ENCODE measurements around the gene UCN3.
A peak's percentile ranks its signal among the peaks of the same experiment; 100 is the strongest.
"Not testable (repeated sequence)": the region's sequence is repeated elsewhere in the genome, so short reads cannot be mapped to it uniquely, and the experiment has no call there.

UCN3 gene

DNA sequence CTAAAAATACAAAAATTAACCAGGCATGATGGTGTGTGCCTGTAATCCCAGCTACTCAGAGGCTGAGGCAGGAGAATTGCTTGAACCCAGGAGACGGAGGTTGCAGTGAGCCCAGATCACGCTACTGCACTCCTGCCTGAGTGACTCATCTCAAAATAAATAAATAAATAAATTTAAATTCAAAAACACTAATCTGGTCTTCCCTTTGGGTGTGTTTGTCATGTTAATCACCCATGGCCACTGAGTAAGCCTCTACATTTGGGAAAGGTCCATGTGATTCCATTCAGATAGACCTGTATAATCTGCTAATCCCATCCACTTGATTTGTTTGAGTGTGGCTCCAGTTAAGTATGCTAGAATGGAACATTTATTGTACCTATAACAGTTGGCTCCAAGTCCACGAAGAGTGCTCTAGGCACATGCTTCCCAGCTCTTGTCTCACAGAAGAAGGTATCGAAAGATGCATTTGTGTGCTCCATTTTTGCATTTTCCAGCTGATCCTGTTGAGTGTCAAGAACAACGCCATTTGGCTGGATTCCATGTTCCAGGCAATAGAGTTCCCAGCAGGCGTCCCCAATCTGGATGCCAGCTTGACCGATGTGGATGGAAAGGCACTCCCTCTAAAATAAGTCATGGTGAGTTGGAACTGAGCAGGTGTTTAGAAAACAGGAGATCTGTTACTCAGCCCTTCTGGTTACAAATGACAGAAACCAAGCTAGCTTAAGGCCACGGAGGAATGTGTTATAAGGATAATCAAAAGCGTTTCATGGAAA, 35.9 kb downstream of the UCN3 start:
- TF ChIP-seq, protein P1, sequence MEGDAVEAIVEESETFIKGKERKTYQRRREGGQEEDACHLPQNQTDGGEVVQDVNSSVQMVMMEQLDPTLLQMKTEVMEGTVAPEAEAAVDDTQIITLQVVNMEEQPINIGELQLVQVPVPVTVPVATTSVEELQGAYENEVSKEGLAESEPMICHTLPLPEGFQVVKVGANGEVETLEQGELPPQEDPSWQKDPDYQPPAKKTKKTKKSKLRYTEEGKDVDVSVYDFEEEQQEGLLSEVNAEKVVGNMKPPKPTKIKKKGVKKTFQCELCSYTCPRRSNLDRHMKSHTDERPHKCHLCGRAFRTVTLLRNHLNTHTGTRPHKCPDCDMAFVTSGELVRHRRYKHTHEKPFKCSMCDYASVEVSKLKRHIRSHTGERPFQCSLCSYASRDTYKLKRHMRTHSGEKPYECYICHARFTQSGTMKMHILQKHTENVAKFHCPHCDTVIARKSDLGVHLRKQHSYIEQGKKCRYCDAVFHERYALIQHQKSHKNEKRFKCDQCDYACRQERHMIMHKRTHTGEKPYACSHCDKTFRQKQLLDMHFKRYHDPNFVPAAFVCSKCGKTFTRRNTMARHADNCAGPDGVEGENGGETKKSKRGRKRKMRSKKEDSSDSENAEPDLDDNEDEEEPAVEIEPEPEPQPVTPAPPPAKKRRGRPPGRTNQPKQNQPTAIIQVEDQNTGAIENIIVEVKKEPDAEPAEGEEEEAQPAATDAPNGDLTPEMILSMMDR (IDR thresholded peaks at IDR 0.05; ENCODE audit: poor library complexity, severe bottlenecking) = no peak
- Histone ChIP-seq H3K4me3 (ENCODE audit: severe bottlenecking) (no peak overlapping the region), H3K4me1 (ENCODE audit: insufficient read depth, poor library complexity, severe bottlenecking) (peaks cover 8% of the 10 kb centered on the region), H3K9me3 (ENCODE audit: severe bottlenecking) (no peaks in the 10 kb centered on the region), H3K27ac (ENCODE audit: poor library complexity, severe bottlenecking) (no peak overlapping the region), H3K36me3 (ENCODE audit: low read depth) (no peaks in the 10 kb centered on the region), H3K27me3 (ENCODE audit: insufficient read depth, poor library complexity, severe bottlenecking) (no peaks in the 10 kb centered on the region)
- DNase-seq (ENCODE audit: low spot score) (no peak), ATAC-seq (ENCODE audit: low read depth) (no peak)

DNA sequence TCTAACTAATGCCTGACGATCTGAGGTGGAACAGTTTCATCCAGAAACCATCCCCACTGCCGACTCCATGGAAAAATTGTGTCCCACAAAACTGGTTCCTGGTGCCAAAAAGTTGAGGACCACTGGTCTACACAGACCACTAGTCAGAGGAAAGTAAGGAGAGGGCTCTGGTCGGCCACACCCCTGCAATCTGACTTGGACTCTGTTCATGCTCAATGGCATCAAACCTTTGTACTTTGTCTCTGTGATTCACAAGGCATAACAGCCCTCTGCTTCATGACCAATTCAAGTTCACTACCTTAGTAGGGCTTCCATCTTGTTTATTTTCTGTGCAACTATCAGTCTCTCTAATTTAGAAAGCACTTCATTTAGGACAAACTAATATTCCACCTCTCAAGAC, 38.0 kb downstream of the UCN3 start:
- ATAC-seq (ENCODE audit: low read depth) (no peak), DNase-seq (ENCODE audit: low spot score) (no peak)
- TF ChIP-seq, protein P1 (IDR thresholded peaks at IDR 0.05; ENCODE audit: poor library complexity, severe bottlenecking) = no peak
- H3K4me3 ChIP-seq (ENCODE audit: severe bottlenecking) = no peak overlapping the region
- H3K4me1 ChIP-seq (ENCODE audit: insufficient read depth, poor library complexity, severe bottlenecking) = peaks cover 8% of the 10 kb centered on the region
- no peak overlapping the region for H3K27ac ChIP-seq (ENCODE audit: poor library complexity, severe bottlenecking)
- H3K27me3 ChIP-seq (ENCODE audit: insufficient read depth, poor library complexity, severe bottlenecking) = no peaks in the 10 kb centered on the region
- no peaks in the 10 kb centered on the region for H3K36me3 ChIP-seq (ENCODE audit: low read depth)
- H3K9me3 ChIP-seq (ENCODE audit: severe bottlenecking) = peaks cover 8% of the 10 kb centered on the region

DNA sequence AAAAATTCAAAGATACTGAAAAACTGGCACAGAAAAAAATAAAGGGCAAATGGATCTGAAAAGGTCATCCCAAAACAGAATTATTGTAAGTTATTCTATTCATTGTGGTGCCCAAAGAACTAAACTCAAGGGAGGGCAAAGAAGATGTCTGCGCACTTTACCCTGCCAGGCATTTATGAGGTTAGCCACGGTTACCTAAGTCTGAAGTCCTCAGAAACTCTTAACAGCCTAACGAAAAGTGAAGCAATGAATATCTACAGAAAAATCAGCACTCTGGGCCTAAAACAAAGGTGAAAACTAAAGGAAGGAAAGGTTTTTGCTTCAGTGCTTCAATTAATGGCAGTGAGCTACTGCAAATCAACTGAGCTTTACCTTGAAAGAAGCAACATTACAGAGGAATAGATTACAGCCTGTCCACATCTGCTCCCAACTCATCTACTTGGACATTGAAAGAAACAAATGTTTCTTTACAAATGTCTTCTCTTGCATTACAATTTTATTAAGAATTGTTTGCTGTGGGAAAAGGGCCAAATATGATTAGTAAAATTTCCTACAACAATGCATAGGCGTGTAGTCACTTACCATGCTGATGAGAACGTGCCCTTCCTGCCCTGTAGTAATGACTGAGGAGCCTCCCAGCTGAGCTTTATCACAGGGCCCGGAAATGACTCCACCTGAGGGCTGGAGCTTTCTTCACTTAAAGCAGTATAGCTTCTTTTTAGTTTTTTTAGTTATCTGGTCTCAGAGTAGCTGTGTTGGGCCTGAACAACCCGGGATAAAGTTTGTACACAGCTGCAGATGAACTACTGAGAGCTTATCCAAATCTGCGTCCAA, 39.7 kb downstream of the UCN3 start, which contains the start of gene TUBAL3:
Gene TUBAL3, minus strand, starts transcription at position 621 of the 834 bp plus-strand sequence. Its CDS starts 36 bp downstream, at position 585.
- Histone ChIP-seq H3K27ac (ENCODE audit: poor library complexity, severe bottlenecking) (peak within 1 kb of the TSS; percentile 19), H3K36me3 (ENCODE audit: low read depth) (no peaks in the 10 kb centered on the region), H3K9me3 (ENCODE audit: severe bottlenecking) (peaks cover 8% of the 10 kb centered on the region), H3K27me3 (ENCODE audit: insufficient read depth, poor library complexity, severe bottlenecking) (no peaks in the 10 kb centered on the region), H3K4me1 (ENCODE audit: insufficient read depth, poor library complexity, severe bottlenecking) (peaks cover 8% of the 10 kb centered on the region), H3K4me3 (ENCODE audit: severe bottlenecking) (no peak within 1 kb of the TSS)
- ATAC-seq (ENCODE audit: low read depth) = peak; percentile 81
- TF ChIP-seq, protein P1 (IDR thresholded peaks at IDR 0.05; ENCODE audit: poor library complexity, severe bottlenecking) = no peak
- DNase-seq (ENCODE audit: low spot score) = no peak

DNA sequence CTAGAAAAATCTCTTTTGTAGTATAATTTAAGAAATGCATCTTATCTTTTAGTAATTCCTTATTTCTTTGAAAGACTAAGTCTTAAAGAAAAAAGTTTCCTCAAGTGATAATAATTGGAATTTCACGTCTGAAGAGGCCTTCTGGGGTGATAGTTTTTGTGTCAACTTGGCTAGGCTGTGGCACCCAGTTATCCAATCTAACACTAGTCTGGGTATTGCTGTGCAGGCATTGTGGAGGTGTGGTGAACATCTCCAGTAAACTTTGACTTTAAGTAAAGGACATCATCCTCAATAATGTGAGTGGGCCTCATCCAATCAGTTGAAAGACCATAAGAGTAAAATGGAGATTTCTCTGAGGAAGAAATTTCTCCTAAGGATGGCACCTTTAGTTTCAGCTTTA, 42.2 kb downstream of the UCN3 start:
- DNase-seq (ENCODE audit: low spot score) (no peak), ATAC-seq (ENCODE audit: low read depth) (no peak)
- TF ChIP-seq, protein P1 (IDR thresholded peaks at IDR 0.05; ENCODE audit: poor library complexity, severe bottlenecking) = no peak
- no peaks in the 10 kb centered on the region for H3K27me3 ChIP-seq (ENCODE audit: insufficient read depth, poor library complexity, severe bottlenecking)
- H3K4me3 ChIP-seq (ENCODE audit: severe bottlenecking) = no peak overlapping the region
- H3K4me1 ChIP-seq (ENCODE audit: insufficient read depth, poor library complexity, severe bottlenecking) = peaks cover 8% of the 10 kb centered on the region
- peaks cover 8% of the 10 kb centered on the region for H3K9me3 ChIP-seq (ENCODE audit: severe bottlenecking)
- H3K27ac ChIP-seq (ENCODE audit: poor library complexity, severe bottlenecking) = no peak overlapping the region
- no peaks in the 10 kb centered on the region for H3K36me3 ChIP-seq (ENCODE audit: low read depth)

DNA sequence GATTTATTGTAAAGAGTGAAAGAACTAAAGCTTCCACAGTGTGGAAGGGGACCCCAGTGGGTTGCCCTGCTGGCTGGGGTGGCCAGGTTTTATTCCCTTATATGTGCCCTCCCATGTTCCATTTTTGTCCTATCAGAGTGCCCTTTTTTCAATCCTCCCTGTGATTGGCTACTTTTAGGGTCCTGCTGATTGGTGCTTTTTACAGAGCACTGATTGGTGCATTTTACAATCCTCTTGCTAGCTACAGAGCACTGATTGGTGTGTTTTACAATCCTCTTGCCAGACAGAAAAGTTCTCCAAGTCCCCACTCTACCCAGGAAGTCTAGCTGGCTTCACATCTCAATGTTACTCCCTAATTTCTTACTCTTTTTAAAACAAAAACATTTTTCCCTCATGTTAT, 46.0 kb downstream of the UCN3 start:
- not testable (repeated sequence) for H3K36me3 ChIP-seq (ENCODE audit: low read depth); ATAC-seq (ENCODE audit: low read depth); H3K27me3 ChIP-seq (ENCODE audit: insufficient read depth, poor library complexity, severe bottlenecking); DNase-seq (ENCODE audit: low spot score); H3K9me3 ChIP-seq (ENCODE audit: severe bottlenecking); H3K4me3 ChIP-seq (ENCODE audit: severe bottlenecking); H3K27ac ChIP-seq (ENCODE audit: poor library complexity, severe bottlenecking); H3K4me1 ChIP-seq (ENCODE audit: insufficient read depth, poor library complexity, severe bottlenecking)

Data from RWPE2 (cell line).